K562 (cell line): ENCODE measurements around the gene TMEM100. TPM values are rescaled to one million over a fixed set of nuclear protein-coding genes. Genes with fewer than 3 reads are reported as not detected.

ENCODE experiments used
- ATAC-seq: fragments of 200-7000 bp; cut with Tn5 transposase; 3 replicates; pipeline ENCODE4 v1.9.1; 2020; ENCODE audit warnings: moderate library complexity
- BruUV-seq: library from RNA; stranded (reverse); fragments of 400-500 nt; replicated peaks from 2 replicates; lab custom pipeline; 2021; lab: Mats Ljungman, UMichigan
- CTCF ChIA-PET: fragments of 300-600 bp; formaldehyde crosslinking; extraction: SDS; loops from one replicate; lab custom pipeline; 2021; ENCODE audit warnings: low intra/inter-chr PET ratio; lab: Yijun Ruan, JAX
- POLR2A ChIA-PET: fragments of 300-600, 350-650 bp; sonication (Branson Sonifier 250); formaldehyde crosslinking; extraction: SDS; loops from one replicate; lab custom pipeline; 2021; ENCODE audit warnings: antibody characterized with exemption, inconsistent platforms; lab: Yijun Ruan, JAX
- DNase-seq, 4 experiments: peaks; one replicate each; pipeline versions ENCODE4 v3.0.0 to v3.0.0-alpha.2; 2011 to 2018; ENCODE audit warnings: low spot score in 3 of 4, mixed read lengths in 3 of 4; ENCODE audit errors: extremely low read depth in 1 of 4
- FAIRE-seq: peaks from 2 replicates; lab custom pipeline; 2011; peaks lifted over from hg19 to GRCh38; lab: Jason Lieb, UNC
- H2AFZ ChIP-seq: 2 replicates; pipeline ENCODE4 v1.6.0; 2011; ENCODE audit warnings: low read depth, low read length, control low read depth, inconsistent platforms
- H3K27ac ChIP-seq: fragments of 200-600 bp; 3 replicates; pipeline ENCODE4 v1.8.0; 2011; ENCODE audit warnings: low read depth, mild to moderate bottlenecking, control low read depth, inconsistent platforms, low read length, moderate library complexity, mixed read lengths; ENCODE audit errors: extremely low read depth
- H3K27me3 ChIP-seq, 2 experiments: fragments of 300-600 bp in 1 of 2; 2 replicates in 1 of 2; 3 replicates in 1 of 2; pipeline versions ENCODE4 v1.6.0 to v1.8.0; 2011; ENCODE audit warnings: inconsistent platforms in 2 of 2, low read length in 2 of 2, mild to moderate bottlenecking in 1 of 2, mixed read lengths in 1 of 2, moderate library complexity in 1 of 2; ENCODE audit not compliant: control insufficient read depth in 2 of 2, insufficient read depth in 2 of 2
- H3K36me3 ChIP-seq: fragments of 300-600 bp; 3 replicates; pipeline ENCODE4 v1.8.0; 2011; ENCODE audit warnings: mild to moderate bottlenecking, low read length, inconsistent platforms; ENCODE audit not compliant: control insufficient read depth, insufficient read depth
- H3K4me1 ChIP-seq, 2 experiments: fragments of 200-600 bp in 1 of 2; replicated peaks in 1 of 2; 2 replicates in 1 of 2; 3 replicates in 1 of 2; pipeline versions ENCODE4 v1.5.1 to v1.8.0; 2011; ENCODE audit warnings: inconsistent platforms in 2 of 2, low read length in 2 of 2, mild to moderate bottlenecking in 1 of 2, mixed read lengths in 1 of 2, moderate library complexity in 1 of 2; ENCODE audit not compliant: control insufficient read depth in 2 of 2, insufficient read depth in 2 of 2
- H3K4me2 ChIP-seq: 2 replicates; pipeline ENCODE4 v1.6.1; 2011; ENCODE audit warnings: low read length, control low read depth, inconsistent platforms, mixed read lengths; ENCODE audit not compliant: insufficient read depth
- H3K4me3 ChIP-seq: fragments of 200-600 bp; sonication (generic), shearing (Covaris generic); 2 replicates; pipeline ENCODE4 v1.5.1; 2016; ENCODE audit warnings: control low read depth, inconsistent platforms
- H3K79me2 ChIP-seq: fragments of 200-600 bp; 3 replicates; pipeline ENCODE4 v1.8.0; 2011; ENCODE audit warnings: low read length, inconsistent platforms; ENCODE audit not compliant: control insufficient read depth, insufficient read depth
- H3K9ac ChIP-seq, 2 experiments: 2 replicates each; pipeline versions ENCODE4 v1.6.0 to v1.6.1; 2011; ENCODE audit warnings: low read depth in 2 of 2, low read length in 2 of 2, control low read depth in 1 of 2, inconsistent platforms in 1 of 2, mild to moderate bottlenecking in 1 of 2, mixed read lengths in 1 of 2; ENCODE audit not compliant: insufficient read depth in 1 of 2
- H3K9me1 ChIP-seq: one replicate; pipeline ENCODE4 v1.6.0; 2011; ENCODE audit warnings: inconsistent platforms, mild to moderate bottlenecking, low read length, moderate library complexity; ENCODE audit not compliant: control insufficient read depth, insufficient read depth
- H3K9me3 ChIP-seq: replicated peaks from 2 replicates; pipeline ENCODE4 v1.5.1; 2011; ENCODE audit warnings: low read depth, low read length, inconsistent platforms; ENCODE audit not compliant: control insufficient read depth, insufficient read depth
- H4K20me1 ChIP-seq: replicated peaks from 2 replicates; pipeline ENCODE4 v1.6.1; 2011; ENCODE audit warnings: low read length, inconsistent platforms, mixed read lengths; ENCODE audit not compliant: control insufficient read depth, insufficient read depth
- RBM39 ChIP-seq: fragments of 200-400 bp; formaldehyde crosslinking; optimal IDR thresholded peaks from 2 replicates; pipeline ENCODE3; 2018; ENCODE audit warnings: low read depth, low read length
- ZNF699 ChIP-seq: fragments of 250-450 bp; sonication (Bioruptor Pico); IDR thresholded peaks from 2 replicates; pipeline ENCODE4 v1.8.0; 2021; ENCODE audit warnings: mild to moderate bottlenecking, moderate library complexity; ENCODE audit not compliant: insufficient replicate concordance
- WGBS: fragments of 100-300 bp; shearing (Covaris generic); methylation state at CpG from one replicate; pipeline ENCODE4 v1.1.6; 2016; ENCODE audit warnings: low coverage, mixed read lengths; ENCODE audit not compliant: insufficient coverage; ENCODE audit errors: missing lambda C conversion rate; 5-methylcytosine and 5-hydroxymethylcytosine counted together
- in situ Hi-C: fragments of 300-500 bp; cut with MboI; formaldehyde crosslinking; loops from 4 replicates; pipeline ENCODE4 v1.15.0; 2018; ENCODE audit warnings: inconsistent platforms, mixed read lengths
- intact Hi-C: fragments of 100-400 bp; cut with micrococcal nuclease; formaldehyde crosslinking; loops from 2 replicates; pipeline ENCODE4 v1.14.2; 2022
- polyA plus RNA-seq, 8 experiments: library from polyadenylated mRNA; depleted of rRNA in 4 of 8; stranded (reverse) in 5 of 8; unstranded in 3 of 8; fragments of >200 nt; fragmentation: Nextera tagmentation in 2 of 8; fragmentation: Illumina TruSeq in 1 of 8; extraction: Ambion mirVana in 2 of 8; extraction: Trizol in 1 of 8; gene quantifications; 2 replicates each; pipeline versions ENCODE4 v1.2.1 to v1.2.3, GENCODE V29; 2011 to 2014; ENCODE audit warnings: inconsistent platforms in 1 of 8, missing spikeins in 1 of 8
- total RNA-seq, 7 experiments: library from RNA; depleted of rRNA in 6 of 7; stranded (reverse); fragments of >200 nt in 6 of 7; fragmentation: Illumina TruSeq in 2 of 7; extraction: Trizol in 2 of 7; gene quantifications; 2 replicates each; pipeline versions ENCODE4 v1.2.1 to v1.2.3, GENCODE V29; 2011 to 2021; ENCODE audit warnings: low replicate concordance in 1 of 7
- TF ChIP-seq, protein P1 (sequence below): sonication (generic); formaldehyde crosslinking; IDR thresholded peaks from 2 replicates; pipeline ENCODE4 v1.8.1; 2023; ENCODE audit warnings: mild to moderate bottlenecking, missing genetic modification reagents
- TF ChIP-seq, protein P2 (sequence below): fragments of 250-450 bp; sonication (Bioruptor Pico); IDR thresholded peaks from 2 replicates; pipeline ENCODE4 v1.8.0; 2021; ENCODE audit warnings: borderline replicate concordance, mild to moderate bottlenecking, moderate library complexity; ENCODE audit not compliant: poor library complexity, severe bottlenecking

Gene TMEM100
- total and polyA plus RNA-seq, 9 of the 15 experiments (the other 6 are each of a cell fraction or from before 2014, with no cell fraction given) = 0.12 to 0.50 (median 0.19) TPM

DNA sequence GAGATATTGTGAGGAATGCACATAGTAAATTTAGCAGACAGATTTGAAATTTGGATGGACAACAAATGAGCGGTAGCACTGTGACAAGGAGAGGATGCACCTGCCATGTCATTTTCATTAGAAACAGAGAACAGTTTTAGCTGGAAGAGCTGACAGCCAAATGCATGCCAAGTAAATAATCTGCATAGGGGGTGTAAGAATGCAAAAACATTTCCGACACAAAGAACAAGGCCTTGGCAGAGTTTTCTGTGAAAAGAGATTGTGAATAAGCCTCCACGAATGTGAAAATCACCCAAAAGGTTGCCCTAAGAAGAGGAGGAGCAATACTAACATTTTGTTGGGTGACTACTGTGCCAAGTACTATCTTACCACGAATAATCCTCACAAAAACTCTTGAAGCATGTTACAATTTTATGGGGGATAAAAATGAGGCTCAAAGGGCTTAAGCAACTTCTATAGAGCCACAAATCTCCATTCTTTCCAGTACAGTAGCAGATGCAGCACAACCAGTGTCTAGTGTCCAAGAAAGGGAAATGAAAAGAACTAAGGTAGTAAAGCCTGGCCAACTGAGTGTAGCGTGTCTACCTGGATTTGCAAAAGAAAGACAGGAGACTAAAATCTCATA, 28.3 kb downstream of the TMEM100 start:
- ChIA-PET POLR2A (no interaction called here), CTCF (no interaction called here)
- DNase-seq (no peak), FAIRE-seq (no peak), ATAC-seq (no peak)
- no peaks in the 10 kb centered on the region for H3K36me3 ChIP-seq
- H3K4me1 ChIP-seq = no peaks in the 10 kb centered on the region
- H3K4me3 ChIP-seq = no peak overlapping the region
- H3K9me1 ChIP-seq = no peaks in the 10 kb centered on the region
- H3K9me3 ChIP-seq = no peaks in the 10 kb centered on the region
- in situ Hi-C loops (no loop called here), intact Hi-C loops (no loop called here)
- TF ChIP-seq, protein P1, sequence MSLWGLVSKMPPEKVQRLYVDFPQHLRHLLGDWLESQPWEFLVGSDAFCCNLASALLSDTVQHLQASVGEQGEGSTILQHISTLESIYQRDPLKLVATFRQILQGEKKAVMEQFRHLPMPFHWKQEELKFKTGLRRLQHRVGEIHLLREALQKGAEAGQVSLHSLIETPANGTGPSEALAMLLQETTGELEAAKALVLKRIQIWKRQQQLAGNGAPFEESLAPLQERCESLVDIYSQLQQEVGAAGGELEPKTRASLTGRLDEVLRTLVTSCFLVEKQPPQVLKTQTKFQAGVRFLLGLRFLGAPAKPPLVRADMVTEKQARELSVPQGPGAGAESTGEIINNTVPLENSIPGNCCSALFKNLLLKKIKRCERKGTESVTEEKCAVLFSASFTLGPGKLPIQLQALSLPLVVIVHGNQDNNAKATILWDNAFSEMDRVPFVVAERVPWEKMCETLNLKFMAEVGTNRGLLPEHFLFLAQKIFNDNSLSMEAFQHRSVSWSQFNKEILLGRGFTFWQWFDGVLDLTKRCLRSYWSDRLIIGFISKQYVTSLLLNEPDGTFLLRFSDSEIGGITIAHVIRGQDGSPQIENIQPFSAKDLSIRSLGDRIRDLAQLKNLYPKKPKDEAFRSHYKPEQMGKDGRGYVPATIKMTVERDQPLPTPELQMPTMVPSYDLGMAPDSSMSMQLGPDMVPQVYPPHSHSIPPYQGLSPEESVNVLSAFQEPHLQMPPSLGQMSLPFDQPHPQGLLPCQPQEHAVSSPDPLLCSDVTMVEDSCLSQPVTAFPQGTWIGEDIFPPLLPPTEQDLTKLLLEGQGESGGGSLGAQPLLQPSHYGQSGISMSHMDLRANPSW = no peak
- TF ChIP-seq ZNF699 (CRISPR knock-in tag) (no peak), RBM39 (no peak)
- TF ChIP-seq, protein P2, sequence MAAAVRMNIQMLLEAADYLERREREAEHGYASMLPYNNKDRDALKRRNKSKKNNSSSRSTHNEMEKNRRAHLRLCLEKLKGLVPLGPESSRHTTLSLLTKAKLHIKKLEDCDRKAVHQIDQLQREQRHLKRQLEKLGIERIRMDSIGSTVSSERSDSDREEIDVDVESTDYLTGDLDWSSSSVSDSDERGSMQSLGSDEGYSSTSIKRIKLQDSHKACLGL (CRISPR knock-in tag) = no peak
- H3K79me2 ChIP-seq = no peaks in the 10 kb centered on the region
- BruUV-seq = no TSS peak
- H3K27ac ChIP-seq = no peak overlapping the region
- no peaks in the 10 kb centered on the region for H4K20me1 ChIP-seq
- peaks cover 3 to 7% of the 10 kb centered on the region in 2 experiments; a peak in 3 of 5 replicates for H3K27me3 ChIP-seq
- H3K9ac ChIP-seq = no peak overlapping the region
- WGBS = 7% methylated on average over 5 of the region's 5 CpGs
- no peak overlapping the region for H3K4me2 ChIP-seq
- H2AFZ ChIP-seq = no peak overlapping the region
